Fibroblast of lung (primary cell): Measurements from ENCODE around the gene TUBG1. TPM values are rescaled to one million over a fixed set of nuclear protein-coding genes. Genes with fewer than 3 reads are reported as not detected.

ENCODE experiments used
- DNase-seq, 2 donors: peaks; one replicate each; pipeline versions ENCODE4 v3.0.0 to v3.0.0-alpha.2; 2010; ENCODE audit warnings: low read depth in 2 of 2
- H2AFZ ChIP-seq: 2 replicates; pipeline ENCODE4 v1.5.1; 2012; ENCODE audit warnings: low read length, control low read depth, inconsistent platforms
- H3K27ac ChIP-seq: 2 replicates; pipeline ENCODE4 v1.5.1; 2011; ENCODE audit warnings: low read length, control low read depth; ENCODE audit not compliant: insufficient read depth
- H3K27me3 ChIP-seq: 2 replicates; pipeline ENCODE4 v1.5.1; 2011; ENCODE audit warnings: mild to moderate bottlenecking, low read length; ENCODE audit not compliant: control insufficient read depth, insufficient read depth
- H3K36me3 ChIP-seq: 2 replicates; pipeline ENCODE4 v1.5.1; 2011; ENCODE audit warnings: low read length; ENCODE audit not compliant: control insufficient read depth, insufficient read depth
- H3K4me1 ChIP-seq: 2 replicates; pipeline ENCODE4 v1.5.1; 2011; ENCODE audit warnings: low read length; ENCODE audit not compliant: control insufficient read depth, insufficient read depth; ENCODE audit errors: extremely low read depth
- H3K4me2 ChIP-seq: 2 replicates; pipeline ENCODE4 v1.5.1; 2011; ENCODE audit warnings: low read length, control low read depth; ENCODE audit not compliant: insufficient read depth; ENCODE audit errors: extremely low read depth
- H3K4me3 ChIP-seq, 4 experiments: fragments of 200-600 bp in 1 of 4; sonication (generic) in 1 of 4; replicated peaks in 1 of 4; 2 replicates each; pipeline ENCODE4 v1.5.1; 2011 to 2016; ENCODE audit warnings: low read length in 4 of 4, low read depth in 3 of 4, mild to moderate bottlenecking in 3 of 4, control low read depth in 2 of 4, inconsistent platforms in 1 of 4, mixed read lengths in 1 of 4; ENCODE audit not compliant: insufficient read depth in 1 of 4; ENCODE audit errors: control extremely low read depth in 1 of 4
- H3K79me2 ChIP-seq: 2 replicates; pipeline ENCODE4 v1.5.1; 2012; ENCODE audit warnings: mild to moderate bottlenecking, low read length, inconsistent platforms; ENCODE audit not compliant: control insufficient read depth, insufficient read depth
- H3K9ac ChIP-seq: 2 replicates; pipeline ENCODE4 v1.5.1; 2011; ENCODE audit warnings: mild to moderate bottlenecking, low read length, control low read depth; ENCODE audit not compliant: insufficient read depth
- H3K9me3 ChIP-seq: 2 replicates; pipeline ENCODE4 v1.5.1; 2012; ENCODE audit warnings: low read depth, low read length; ENCODE audit not compliant: control insufficient read depth, insufficient read depth
- H4K20me1 ChIP-seq: 2 replicates; pipeline ENCODE4 v1.5.1; 2011; ENCODE audit warnings: low read length; ENCODE audit not compliant: control insufficient read depth, insufficient read depth; ENCODE audit errors: extremely low read depth
- EZH2 ChIP-seq: IDR thresholded peaks from 2 replicates; pipeline ENCODE4 v1.5.1; 2012; ENCODE audit warnings: low read length, control low read depth, mild to moderate bottlenecking; ENCODE audit errors: missing control alignments
- polyA minus RNA-seq: library from RNA; depleted of rRNA, polyadenylated mRNA; stranded (reverse); fragments of >200 nt; gene quantifications from 2 replicates; pipeline ENCODE4 v1.2.3, GENCODE V29; 2011; ENCODE audit warnings: low replicate concordance
- polyA plus RNA-seq, 2 donors: library from polyadenylated mRNA; depleted of rRNA in 1 of 2; stranded (reverse) in 1 of 2; unstranded in 1 of 2; fragments of >200 nt; gene quantifications; 2 replicates each; pipeline ENCODE4 v1.2.1, GENCODE V29; 2011 to 2012; ENCODE audit warnings: missing spikeins in 1 of 2
- total RNA-seq: library from RNA; depleted of rRNA; stranded (reverse); fragments of >200 nt; gene quantifications from 2 replicates; pipeline ENCODE4 v1.2.1, GENCODE V29; 2014
- TF ChIP-seq, protein P1 (sequence below), 2 donors: IDR thresholded peaks in 1 of 2; conservative IDR thresholded peaks in 1 of 2; 1 replicate in 1 of 2; 2 replicates in 1 of 2; pipeline ENCODE4 v1.5.1; 2011 to 2012; ENCODE audit warnings: low read length in 2 of 2, control low read depth in 1 of 2, inconsistent platforms in 1 of 2, low read depth in 1 of 2, mild to moderate bottlenecking in 1 of 2

Gene TUBG1
- 12.8 and 16.7 TPM in 2 replicates for total RNA-seq
- 60.0 and 124 TPM in 2 replicates for polyA plus RNA-seq
- polyA plus RNA-seq (2012), result 59.3 and 119 TPM in 2 replicates
- polyA minus RNA-seq, result 172 and 315 TPM in 2 replicates

DNA sequence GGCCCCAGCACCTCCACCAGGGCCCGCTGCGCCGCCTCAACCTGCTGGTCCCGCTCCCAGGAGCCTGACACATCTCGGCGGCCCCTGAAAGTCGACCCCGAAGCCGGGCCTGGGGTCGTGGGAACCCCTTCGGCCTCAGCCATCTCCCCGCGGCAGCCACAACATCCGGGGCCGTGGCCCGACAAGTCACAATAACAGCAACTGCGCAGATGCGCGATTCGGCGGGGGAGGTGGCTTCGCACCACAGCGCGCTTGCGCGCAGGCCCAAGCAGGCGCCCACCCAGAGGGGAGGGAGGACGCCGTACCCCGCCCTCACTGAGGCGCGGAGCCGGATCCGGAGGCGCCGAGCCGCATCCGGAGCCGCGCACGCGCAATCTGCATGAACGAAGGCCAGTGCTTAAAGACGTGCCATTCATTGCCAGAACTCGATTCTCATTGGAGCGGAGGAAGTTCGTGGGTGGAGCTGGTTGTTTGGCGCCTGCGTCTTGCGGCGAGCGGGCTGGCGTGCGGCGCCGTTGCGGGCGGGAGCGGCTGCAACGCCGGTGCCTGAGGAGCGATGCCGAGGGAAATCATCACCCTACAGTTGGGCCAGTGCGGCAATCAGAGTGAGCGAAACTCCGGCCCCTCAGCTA is at the start of gene TUBG1, which contains the start of gene RETREG3:
Gene TUBG1, plus strand, starts transcription at position 502 of the 632 bp plus-strand sequence. Its CDS starts 55 bp downstream, at position 557.
Gene RETREG3, minus strand, starts transcription at position 193 of the 632 bp plus-strand sequence. Its CDS starts 50 bp downstream, at position 143.
- no peak for TF ChIP-seq EZH2
- TF ChIP-seq, protein P1, sequence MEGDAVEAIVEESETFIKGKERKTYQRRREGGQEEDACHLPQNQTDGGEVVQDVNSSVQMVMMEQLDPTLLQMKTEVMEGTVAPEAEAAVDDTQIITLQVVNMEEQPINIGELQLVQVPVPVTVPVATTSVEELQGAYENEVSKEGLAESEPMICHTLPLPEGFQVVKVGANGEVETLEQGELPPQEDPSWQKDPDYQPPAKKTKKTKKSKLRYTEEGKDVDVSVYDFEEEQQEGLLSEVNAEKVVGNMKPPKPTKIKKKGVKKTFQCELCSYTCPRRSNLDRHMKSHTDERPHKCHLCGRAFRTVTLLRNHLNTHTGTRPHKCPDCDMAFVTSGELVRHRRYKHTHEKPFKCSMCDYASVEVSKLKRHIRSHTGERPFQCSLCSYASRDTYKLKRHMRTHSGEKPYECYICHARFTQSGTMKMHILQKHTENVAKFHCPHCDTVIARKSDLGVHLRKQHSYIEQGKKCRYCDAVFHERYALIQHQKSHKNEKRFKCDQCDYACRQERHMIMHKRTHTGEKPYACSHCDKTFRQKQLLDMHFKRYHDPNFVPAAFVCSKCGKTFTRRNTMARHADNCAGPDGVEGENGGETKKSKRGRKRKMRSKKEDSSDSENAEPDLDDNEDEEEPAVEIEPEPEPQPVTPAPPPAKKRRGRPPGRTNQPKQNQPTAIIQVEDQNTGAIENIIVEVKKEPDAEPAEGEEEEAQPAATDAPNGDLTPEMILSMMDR (conservative IDR thresholded peaks at IDR 0.05 in 1 of 2, IDR thresholded peaks at IDR 0.05 in 1 of 2; ENCODE audit: low read depth in 1 of 2, low read length in 2 of 2), result peak; percentile 33 to 42
- H3K79me2 ChIP-seq, result peaks cover 45% of the 10 kb centered on the region
- H3K9ac ChIP-seq, result peak within 1 kb of the TSS; percentile 77
- peak; percentile 98 to 99 for DNase-seq
- H3K27me3 ChIP-seq, result no peaks in the 10 kb centered on the region
- no peaks in the 10 kb centered on the region for H3K9me3 ChIP-seq
- H3K4me2 ChIP-seq, result peak within 1 kb of the TSS; percentile 81
- H3K27ac ChIP-seq, result peak within 1 kb of the TSS; percentile 91
- H2AFZ ChIP-seq, result peak within 1 kb of the TSS; percentile 96
- H4K20me1 ChIP-seq, result no peaks in the 10 kb centered on the region
- H3K4me3 ChIP-seq, result peak within 1 kb of the TSS; percentile 86 to 98 (median 92)
- peaks cover 3% of the 10 kb centered on the region for H3K4me1 ChIP-seq
- peaks cover 6% of the 10 kb centered on the region for H3K36me3 ChIP-seq

DNA sequence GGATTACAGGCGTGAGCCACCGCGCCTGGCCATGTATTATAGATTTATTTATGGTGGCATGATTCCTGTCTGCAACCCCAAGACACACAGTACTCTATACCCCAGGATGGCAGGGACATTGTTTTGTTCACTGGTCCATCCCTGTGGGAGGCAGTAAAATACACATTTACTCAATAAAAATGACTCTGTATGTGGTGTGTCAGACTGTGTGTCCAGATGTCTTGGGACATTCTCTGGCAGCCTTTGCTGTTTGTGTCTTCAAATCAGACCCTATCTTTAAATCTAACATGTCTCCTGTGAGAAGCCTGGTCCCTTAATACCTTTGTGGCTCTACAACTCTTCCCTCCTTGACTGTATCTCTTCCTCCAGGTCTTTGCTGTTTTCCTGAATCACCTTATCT is 49.2 kb upstream of the TUBG1 start:
- no peaks in the 10 kb centered on the region for H3K9me3 ChIP-seq
- no peak overlapping the region for H3K9ac ChIP-seq
- H3K79me2 ChIP-seq, result peaks cover 26% of the 10 kb centered on the region
- H3K27me3 ChIP-seq, result no peaks in the 10 kb centered on the region
- TF ChIP-seq, protein P1 (conservative IDR thresholded peaks at IDR 0.05 in 1 of 2, IDR thresholded peaks at IDR 0.05 in 1 of 2; ENCODE audit: low read depth in 1 of 2, low read length in 2 of 2), result no peak
- H3K4me1 ChIP-seq, result peaks cover 12% of the 10 kb centered on the region
- no peak for DNase-seq
- H3K27ac ChIP-seq, result no peak overlapping the region
- H3K36me3 ChIP-seq, result peaks cover 9% of the 10 kb centered on the region
- peak overlapping the region; percentile 13 for H3K4me2 ChIP-seq
- H2AFZ ChIP-seq, result no peak overlapping the region
- no peak overlapping the region for H3K4me3 ChIP-seq
- H4K20me1 ChIP-seq, result no peaks in the 10 kb centered on the region

DNA sequence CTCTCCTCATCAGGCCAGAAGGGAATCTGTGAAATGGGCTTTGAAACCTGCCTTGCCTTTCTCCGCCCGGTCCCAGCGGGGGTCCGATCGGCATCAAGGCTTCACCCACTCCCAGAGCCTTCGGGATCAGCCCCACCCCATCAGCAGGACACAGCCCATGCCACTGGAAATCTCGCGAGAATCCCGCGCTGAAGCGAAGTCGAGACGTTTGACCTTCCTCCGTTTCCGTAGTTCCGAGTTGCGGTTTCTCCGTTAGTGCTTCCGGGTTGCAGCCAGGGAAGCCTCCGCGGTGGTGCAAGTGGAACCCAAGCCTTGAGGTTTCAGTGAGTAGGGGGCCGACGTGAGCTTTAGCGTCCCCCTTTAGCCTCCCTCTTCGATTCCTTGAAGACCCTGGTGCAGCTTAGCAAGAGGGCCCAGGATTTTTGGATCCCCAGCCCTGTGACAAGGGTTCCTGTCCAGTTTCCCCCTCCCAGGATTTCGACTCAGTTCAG is 47.5 kb upstream of the TUBG1 start, which contains the start of gene COASY:
Gene COASY, plus strand, starts transcription at position 252 of the 491 bp plus-strand sequence. CDS start 475 bp downstream, outside the sequence.
- DNase-seq, result peak; percentile 95 to 99
- H3K27ac ChIP-seq, result peak within 1 kb of the TSS; percentile 83
- peak within 1 kb of the TSS; percentile 76 for H3K9ac ChIP-seq
- no peaks in the 10 kb centered on the region for H4K20me1 ChIP-seq
- H3K79me2 ChIP-seq, result peaks cover 26% of the 10 kb centered on the region
- peaks cover 16% of the 10 kb centered on the region for H3K36me3 ChIP-seq
- TF ChIP-seq EZH2, result no peak
- TF ChIP-seq, protein P1 (conservative IDR thresholded peaks at IDR 0.05 in 1 of 2, IDR thresholded peaks at IDR 0.05 in 1 of 2; ENCODE audit: low read depth in 1 of 2, low read length in 2 of 2), result no peak
- H3K4me3 ChIP-seq, result peak within 1 kb of the TSS; percentile 76 to 89 (median 82)
- peak within 1 kb of the TSS; percentile 98 for H3K4me2 ChIP-seq
- H2AFZ ChIP-seq, result peak within 1 kb of the TSS; percentile 87
- no peaks in the 10 kb centered on the region for H3K27me3 ChIP-seq
- no peaks in the 10 kb centered on the region for H3K9me3 ChIP-seq
- peaks cover 14% of the 10 kb centered on the region for H3K4me1 ChIP-seq
